DMS153 (cell line): Measurements from ENCODE around the gene FIGN.

ENCODE experiments used
- DNase-seq: peaks from one replicate; lab custom pipeline; 2025; lab: John Stamatoyannopoulos, UW

The FIGN gene

GRCh38 chr2:163611557-163611906, 124.3 kb downstream of the FIGN start:
- no peak for DNase-seq

GRCh38 chr2:163610817-163611556, 124.8 kb downstream of the FIGN start:
- no peak for DNase-seq

DNA sequence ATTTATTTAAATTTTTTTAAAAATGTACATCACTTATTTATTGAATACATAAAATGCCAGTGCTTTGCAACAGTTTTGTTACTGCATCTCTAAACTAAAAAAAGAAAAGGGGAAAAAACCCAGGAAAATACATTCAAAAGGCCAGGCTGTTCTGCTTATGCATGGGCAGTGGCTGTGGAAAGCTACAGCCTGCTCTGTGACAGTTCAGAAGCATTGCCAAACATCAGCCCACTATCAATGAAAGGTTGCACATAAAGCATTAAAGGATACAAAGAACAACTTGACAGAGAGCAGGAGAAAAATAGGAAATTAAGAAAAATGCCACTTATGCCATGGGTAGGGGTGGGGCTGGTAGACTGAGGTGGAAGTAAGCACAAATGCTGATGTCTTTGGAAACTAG, 128.2 kb downstream of the FIGN start:
- DNase-seq = no peak

GRCh38 chr2:163606878-163607277, 128.9 kb downstream of the FIGN start:
- no peak for DNase-seq

DNA sequence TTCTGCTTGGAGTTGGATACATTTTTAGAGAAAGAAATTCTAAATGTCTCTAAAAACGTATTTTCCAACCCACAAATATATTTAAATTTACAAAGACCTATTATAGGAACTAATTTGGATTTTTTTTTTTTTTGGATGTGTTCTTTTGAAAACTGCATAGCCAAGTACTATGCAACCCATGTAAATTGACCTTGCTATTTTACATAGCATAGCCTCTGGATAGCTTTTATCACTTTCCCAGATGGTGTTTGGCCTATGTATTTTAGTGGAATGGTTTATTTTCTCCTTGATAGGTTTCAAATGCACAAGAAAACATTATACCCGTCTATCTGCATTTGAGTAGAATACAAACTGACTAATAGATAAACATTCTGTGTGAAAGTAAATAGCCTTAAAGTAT, 130.0 kb downstream of the FIGN start:
- no peak for DNase-seq

DNA sequence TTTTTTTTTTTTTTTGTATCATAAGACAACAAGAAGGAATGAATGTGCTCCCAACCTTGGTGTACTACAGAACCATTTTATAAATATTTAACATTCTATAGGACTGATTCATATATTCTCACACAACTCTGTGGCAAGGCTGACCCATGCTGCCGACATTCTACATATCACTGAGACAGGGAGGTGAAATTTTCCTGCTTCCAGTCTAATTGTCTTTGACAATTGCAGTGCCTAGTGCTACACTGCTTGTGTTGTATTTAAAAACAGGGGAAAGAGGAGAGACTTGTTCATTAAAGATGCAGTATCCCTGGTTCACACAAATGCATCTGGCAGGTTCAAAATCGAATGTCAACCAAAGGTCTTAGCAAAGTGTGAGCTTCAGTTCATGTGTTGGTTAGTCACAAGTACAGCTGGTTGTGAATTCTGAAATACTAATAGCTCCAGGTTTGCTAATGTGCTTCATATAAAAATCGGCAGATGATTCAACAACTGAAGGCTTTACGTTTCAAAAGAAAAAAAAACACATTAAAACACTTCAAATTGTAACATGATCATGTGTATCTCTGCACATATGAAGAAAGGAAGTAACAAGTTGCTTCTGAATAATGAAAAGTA, 130.8 kb downstream of the FIGN start:
- peak; percentile 41 for DNase-seq

GRCh38 chr2:163602196-163602595, 133.6 kb downstream of the FIGN start:
- no peak for DNase-seq

DNA sequence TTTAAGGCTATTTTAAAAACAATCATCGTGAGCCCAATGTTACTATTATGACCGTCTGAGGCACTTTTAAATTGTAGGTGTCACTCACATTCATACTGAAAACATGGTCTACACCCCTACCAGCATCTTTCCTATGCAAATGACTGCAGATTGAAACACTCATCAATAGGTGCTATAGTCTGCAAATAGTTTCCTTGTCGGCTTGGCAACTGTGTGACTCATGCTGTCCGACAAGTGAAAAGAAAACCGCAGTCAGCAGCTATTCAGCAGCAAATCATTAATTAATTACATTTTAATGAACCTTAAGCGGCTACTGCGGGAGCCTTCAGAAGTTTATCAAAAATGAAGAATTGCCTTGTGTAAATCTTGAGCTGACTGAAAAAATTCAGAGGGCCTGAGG, 134.4 kb downstream of the FIGN start:
- DNase-seq = no peak

DNA sequence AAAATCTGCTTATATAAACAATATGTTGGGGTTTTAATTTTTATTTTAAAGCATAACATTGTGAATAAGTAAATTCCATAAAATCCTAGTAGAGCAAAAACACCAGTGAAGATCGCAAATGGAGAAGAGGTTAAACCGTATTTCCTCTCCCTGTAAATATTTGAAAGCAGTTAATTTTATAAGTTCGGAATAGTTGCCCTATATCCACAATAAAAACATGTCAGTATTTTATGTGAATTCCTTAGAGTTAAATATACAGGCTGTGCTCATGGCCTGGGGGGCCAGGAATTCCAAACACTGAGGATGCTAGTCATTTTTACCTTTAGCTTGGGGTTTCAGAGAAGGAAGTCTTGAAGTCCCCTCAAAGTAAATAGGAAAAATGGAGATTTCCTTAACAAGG, 135.0 kb downstream of the FIGN start:
- DNase-seq = no peak

DNA sequence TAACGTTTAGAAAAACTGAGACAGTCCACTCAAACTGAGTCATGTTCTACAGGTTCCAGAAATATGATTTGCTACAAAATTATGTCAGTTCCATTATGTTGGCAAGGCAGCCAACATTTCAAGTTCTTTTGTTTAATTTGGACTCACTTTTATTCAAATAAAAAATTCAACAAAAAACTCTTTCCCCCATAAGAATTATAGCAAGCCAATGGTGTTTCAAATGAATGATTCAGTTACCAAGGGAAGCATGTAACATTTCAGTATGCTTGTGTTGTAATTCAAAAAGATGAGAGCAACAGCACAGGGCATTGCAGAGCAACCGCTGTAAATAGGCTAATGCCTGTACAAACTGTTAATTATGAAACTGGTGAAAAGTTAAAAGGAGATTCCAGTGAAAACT, 140.8 kb downstream of the FIGN start:
- no peak for DNase-seq

GRCh38 chr2:163594497-163594896, 141.3 kb downstream of the FIGN start:
- DNase-seq = no peak

DNA sequence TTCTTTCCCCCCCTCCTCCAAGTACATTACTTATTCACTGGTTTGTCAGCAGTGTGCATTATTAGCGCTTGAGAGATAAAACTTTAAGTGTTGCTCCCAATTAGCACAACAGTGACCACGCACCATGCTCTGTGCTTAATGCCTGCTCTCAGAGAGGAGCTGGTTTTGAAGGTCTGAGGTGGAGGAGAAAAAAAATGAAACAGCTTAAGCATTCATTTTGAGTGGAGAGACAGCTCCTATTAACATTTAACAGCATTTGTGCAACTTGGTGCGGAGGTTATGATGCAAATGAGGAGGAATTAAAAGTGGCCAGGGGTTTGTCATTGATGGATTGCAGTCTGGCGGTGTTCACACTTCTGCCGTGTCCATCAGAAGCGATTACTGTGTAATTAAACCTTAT, 141.8 kb downstream of the FIGN start:
- no peak for DNase-seq

- no peak for DNase-seq
Measured at GRCh38 chr2:163592954-163593622, 142.7 kb downstream of the FIGN start.

DNA sequence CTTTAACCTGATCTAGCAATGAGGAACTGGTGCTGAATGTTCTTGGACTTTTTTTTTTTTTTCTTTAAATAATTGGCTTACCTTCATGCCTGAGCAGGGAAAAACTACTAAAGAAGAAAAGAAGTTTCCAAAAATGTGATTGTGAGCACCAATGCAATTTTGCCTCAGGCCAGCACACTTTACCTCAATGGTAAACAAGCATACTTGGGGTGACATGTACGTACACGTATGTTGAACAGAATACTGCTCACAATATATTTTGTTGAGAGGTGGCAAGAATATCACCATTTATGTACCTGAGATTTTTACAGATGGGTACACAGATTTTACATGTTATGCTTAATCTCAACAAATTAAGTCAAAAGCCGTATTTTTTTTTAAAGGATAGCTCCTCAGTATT, 144.3 kb downstream of the FIGN start:
- no peak for DNase-seq

- DNase-seq = peak; percentile 18
Measured at GRCh38 chr2:163580757-163581156, 155.1 kb downstream of the FIGN start.

DNA sequence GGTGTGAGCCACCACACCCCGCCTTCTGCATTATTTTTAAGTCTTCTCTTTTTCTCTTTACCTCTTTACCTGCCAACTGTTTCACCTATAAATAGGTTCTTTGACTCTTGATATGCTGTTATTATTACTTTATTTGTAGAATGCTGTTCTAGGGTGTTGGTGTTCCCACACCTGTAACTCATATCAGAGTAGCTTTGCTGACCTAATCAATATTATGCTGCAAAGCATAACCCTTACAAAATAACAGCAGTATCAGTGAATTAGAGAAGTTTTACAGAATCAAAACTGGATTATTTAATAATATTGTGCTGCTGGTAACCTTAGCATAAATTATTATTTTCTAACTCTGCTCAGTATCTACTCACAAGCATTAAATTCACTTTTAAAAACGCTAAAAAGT, 161.5 kb downstream of the FIGN start:
- no peak for DNase-seq

GRCh38 chr2:163573652-163574051, 162.2 kb downstream of the FIGN start:
- no peak for DNase-seq

GRCh38 chr2:163572850-163573249, 163.0 kb downstream of the FIGN start:
- no peak for DNase-seq

- DNase-seq = no peak
Measured at GRCh38 chr2:163571423-163572102, 164.2 kb downstream of the FIGN start.

DNA sequence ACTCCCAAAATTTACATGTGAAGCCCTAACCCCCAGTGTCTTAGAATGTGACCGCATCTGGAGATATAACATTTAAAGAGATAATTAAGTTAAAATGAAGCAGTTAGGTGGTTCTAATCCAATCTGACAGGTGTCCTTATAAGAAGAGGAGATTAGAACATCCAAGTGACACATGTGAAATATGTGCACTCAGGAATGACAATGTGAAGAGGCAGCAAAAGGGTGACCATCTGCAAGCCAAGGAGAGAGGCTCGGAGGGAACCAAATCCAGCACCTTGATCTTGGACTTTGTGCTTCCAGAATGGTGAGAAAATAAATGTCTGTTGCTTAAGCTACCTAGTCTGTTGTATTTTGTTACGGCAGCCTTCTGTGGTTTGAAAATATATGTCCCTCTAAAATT, 165.4 kb downstream of the FIGN start:
- DNase-seq = no peak

- DNase-seq = no peak
Measured at GRCh38 chr2:163565192-163565591, 170.6 kb downstream of the FIGN start.

- DNase-seq = no peak
Measured at GRCh38 chr2:163564236-163564635, 171.6 kb downstream of the FIGN start.

DNA sequence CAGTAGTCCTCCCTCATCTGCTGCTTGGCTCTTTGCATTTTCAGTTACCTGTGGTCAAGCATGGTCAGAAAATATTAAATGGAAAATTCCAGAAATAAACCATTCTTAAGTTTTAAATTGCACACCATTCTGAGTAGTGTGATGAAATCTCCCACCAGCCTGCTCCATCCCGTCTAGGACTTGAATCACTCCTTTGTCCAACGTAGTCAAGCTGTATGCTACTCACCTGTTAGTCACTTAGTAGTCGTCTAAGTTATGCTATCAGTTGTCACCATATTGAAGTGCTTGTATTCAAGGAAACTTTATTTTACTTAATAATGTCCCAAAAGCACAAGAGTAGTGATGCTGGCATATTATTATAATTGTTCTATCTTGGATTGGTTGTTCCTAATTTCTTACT, 172.5 kb downstream of the FIGN start:
- DNase-seq = no peak
